ENCODE data around the gene CEBPE. TPM values are rescaled to one million over a fixed set of nuclear protein-coding genes. Genes with fewer than 3 reads are reported as not detected.

Gene CEBPE
- total RNA-seq, 4 donors from 2014 or later = not detected

DNA sequence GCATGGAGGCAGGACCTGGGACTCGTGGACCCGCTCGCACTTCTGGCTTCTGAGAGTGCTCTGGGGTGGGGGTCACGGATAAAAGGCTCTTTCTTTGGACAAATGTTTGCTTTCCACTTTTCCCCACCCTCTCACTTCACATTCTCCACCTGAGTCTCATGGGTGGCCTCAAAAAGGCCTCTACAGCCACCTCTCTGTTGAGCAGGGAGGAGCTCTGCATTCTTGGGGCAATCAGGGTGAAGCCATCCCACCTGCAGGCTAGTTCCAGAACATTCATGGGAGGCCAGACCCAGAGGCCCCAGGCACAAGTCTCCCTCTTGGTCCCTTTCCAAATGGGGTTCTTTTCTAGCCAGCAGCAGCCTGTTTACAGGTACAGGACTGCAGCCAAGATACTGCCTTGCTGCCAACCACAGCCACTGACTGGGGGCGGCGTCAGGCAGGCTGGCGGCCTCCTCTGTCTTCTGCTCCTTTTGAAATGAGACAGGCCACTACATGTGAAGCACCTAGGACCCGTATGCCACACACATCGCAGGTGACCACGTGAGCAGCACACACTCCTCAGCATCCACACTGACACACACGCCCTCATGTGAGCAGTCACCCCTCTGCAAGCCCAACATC, 18.2 kb upstream of the CEBPE start:
- Histone ChIP-seq H3K4me1 (peaks cover 6 to 8% of the 10 kb centered on the region in 2 donors), H3K27me3 (no peaks in the 10 kb centered on the region), H3K9me3 (no peaks in the 10 kb centered on the region), H3K36me3 (peaks cover 0 to 60% of the 10 kb centered on the region in 2 donors), H3K27ac (peak overlapping the region in 2 of 4 donors; percentile 48 to 97), H3K4me3 (no peak overlapping the region)
- DNase-seq = no peak
- intact Hi-C loops (cut with DNase I; ENCODE audit: low total_unique reads) = no loop called here
- TF ChIP-seq, protein P1, sequence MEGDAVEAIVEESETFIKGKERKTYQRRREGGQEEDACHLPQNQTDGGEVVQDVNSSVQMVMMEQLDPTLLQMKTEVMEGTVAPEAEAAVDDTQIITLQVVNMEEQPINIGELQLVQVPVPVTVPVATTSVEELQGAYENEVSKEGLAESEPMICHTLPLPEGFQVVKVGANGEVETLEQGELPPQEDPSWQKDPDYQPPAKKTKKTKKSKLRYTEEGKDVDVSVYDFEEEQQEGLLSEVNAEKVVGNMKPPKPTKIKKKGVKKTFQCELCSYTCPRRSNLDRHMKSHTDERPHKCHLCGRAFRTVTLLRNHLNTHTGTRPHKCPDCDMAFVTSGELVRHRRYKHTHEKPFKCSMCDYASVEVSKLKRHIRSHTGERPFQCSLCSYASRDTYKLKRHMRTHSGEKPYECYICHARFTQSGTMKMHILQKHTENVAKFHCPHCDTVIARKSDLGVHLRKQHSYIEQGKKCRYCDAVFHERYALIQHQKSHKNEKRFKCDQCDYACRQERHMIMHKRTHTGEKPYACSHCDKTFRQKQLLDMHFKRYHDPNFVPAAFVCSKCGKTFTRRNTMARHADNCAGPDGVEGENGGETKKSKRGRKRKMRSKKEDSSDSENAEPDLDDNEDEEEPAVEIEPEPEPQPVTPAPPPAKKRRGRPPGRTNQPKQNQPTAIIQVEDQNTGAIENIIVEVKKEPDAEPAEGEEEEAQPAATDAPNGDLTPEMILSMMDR (IDR thresholded peaks at IDR 0.05 in 4 of 5, conservative IDR thresholded peaks at IDR 0.05 in 1 of 5) = no peak
- no peak for TF ChIP-seq POLR2A (IDR thresholded peaks at IDR 0.05)
- in situ Hi-C loops (cut with MboI; ENCODE audit: low sequenced_read_pairs in 4 of 4) = no loop called here
- ATAC-seq = no peak

DNA sequence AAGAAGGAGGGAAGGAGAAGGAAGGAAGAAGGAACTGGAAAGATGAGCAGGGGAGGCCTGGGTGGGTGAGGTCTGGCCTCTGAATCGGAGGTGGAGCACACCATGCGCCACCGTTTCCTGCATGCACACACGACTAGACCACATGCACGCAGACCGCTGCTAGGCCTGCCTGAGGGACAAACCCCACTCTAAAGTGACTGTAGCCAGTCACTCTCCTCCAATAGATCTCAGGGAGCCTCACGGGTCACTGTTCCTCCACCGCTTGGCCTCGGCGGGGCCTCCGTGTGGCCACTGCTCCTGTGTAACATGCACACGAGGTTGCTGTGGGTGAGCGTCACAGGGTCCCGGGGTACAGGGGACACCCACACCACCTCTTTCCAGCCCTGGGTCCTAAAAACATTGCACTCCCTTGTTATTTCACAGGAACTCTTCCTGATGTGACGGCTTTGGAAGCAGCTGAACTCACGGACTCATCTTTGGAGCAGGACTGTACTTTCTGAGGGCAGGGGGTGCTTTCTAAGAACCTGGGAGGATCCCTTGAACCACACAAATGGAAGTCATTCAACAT, 17.6 kb upstream of the CEBPE start:
- intact Hi-C loops (cut with DNase I; ENCODE audit: low total_unique reads) (no loop called here), in situ Hi-C loops (cut with MboI; ENCODE audit: low sequenced_read_pairs in 4 of 4) (no loop called here)
- Histone ChIP-seq H3K9me3 (no peaks in the 10 kb centered on the region), H3K4me3 (no peak overlapping the region), H3K36me3 (peaks cover 0 to 65% of the 10 kb centered on the region in 2 donors), H3K4me1 (peaks cover under 1 to 1% of the 10 kb centered on the region in 2 donors), H3K27ac (no peak overlapping the region), H3K27me3 (no peaks in the 10 kb centered on the region)
- TF ChIP-seq, protein P1 (IDR thresholded peaks at IDR 0.05 in 4 of 5, conservative IDR thresholded peaks at IDR 0.05 in 1 of 5) = no peak
- TF ChIP-seq POLR2A (IDR thresholded peaks at IDR 0.05) = no peak
- no peak for DNase-seq
- ATAC-seq = no peak

DNA sequence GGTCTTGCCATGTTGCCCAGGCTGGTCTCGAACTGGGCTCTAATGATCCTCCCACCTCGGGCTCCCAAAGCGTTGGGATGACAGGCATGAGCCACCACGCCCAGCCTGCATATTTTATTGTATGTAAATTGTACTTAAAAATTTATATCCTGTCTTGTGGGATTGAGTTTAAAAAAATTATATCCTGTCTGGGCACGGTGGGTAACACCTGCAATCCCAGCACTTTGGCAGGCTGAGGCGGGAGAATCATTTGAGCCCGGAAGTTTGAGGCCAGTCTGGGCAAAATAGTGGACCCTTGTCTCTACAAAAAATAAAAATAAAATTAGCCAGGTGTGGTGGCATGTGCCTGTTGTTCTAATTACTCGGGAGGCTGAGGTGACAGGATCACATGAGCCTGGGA, 13.9 kb upstream of the CEBPE start:
- Histone ChIP-seq H3K4me3 (no peak overlapping the region), H3K4me1 (peaks cover under 1% of the 10 kb centered on the region in 2 donors), H3K27ac (peak overlapping the region in 1 of 4 donors; percentile 4), H3K36me3 (peaks cover 3 to 59% of the 10 kb centered on the region in 2 donors), H3K27me3 (no peaks in the 10 kb centered on the region), H3K9me3 (no peaks in the 10 kb centered on the region)
- TF ChIP-seq POLR2A (IDR thresholded peaks at IDR 0.05) = no peak
- TF ChIP-seq, protein P1 (IDR thresholded peaks at IDR 0.05 in 4 of 5, conservative IDR thresholded peaks at IDR 0.05 in 1 of 5) = no peak
- DNase-seq (no peak), ATAC-seq (no peak)
- in situ Hi-C loops (cut with MboI; ENCODE audit: low sequenced_read_pairs in 4 of 4) (no loop called here), intact Hi-C loops (cut with DNase I; ENCODE audit: low total_unique reads) (no loop called here)

DNA sequence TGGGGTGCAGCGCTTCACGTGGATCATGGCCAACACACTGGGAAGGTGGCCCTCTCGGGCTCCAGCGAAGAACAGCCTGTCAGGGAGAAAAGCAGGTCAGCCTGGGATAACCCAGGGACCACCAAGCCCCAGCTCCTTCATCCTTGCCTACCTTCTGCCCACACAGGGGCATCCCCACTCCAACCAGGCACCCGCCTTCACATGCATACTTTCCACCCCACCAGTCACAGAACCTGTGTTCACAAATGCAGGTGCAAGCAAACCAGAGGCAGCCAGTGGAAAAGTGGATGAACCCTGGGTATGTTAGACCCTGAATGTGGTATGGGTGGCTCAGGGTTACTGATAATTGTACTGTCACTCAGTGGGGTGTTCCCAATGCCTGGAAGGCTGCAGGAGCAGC, 12.4 kb upstream of the CEBPE start:
- Histone ChIP-seq H3K9me3 (no peaks in the 10 kb centered on the region), H3K4me1 (peaks cover 14 to 15% of the 10 kb centered on the region in 2 donors), H3K36me3 (peaks cover 3 to 58% of the 10 kb centered on the region in 2 donors), H3K4me3 (no peak overlapping the region), H3K27ac (peak overlapping the region; percentile 17 to 51 (median 28)), H3K27me3 (no peaks in the 10 kb centered on the region)
- DNase-seq = no peak
- no peak for TF ChIP-seq POLR2A (IDR thresholded peaks at IDR 0.05)
- TF ChIP-seq, protein P1 (IDR thresholded peaks at IDR 0.05 in 4 of 5, conservative IDR thresholded peaks at IDR 0.05 in 1 of 5) = no peak
- in situ Hi-C loops (cut with MboI; ENCODE audit: low sequenced_read_pairs in 4 of 4) = no loop called here
- no peak for ATAC-seq
- intact Hi-C loops (cut with DNase I; ENCODE audit: low total_unique reads) = no loop called here
